Adrenal gland (tissue), 5 donors: ENCODE measurements around the gene JPH2.

Experiments used
- CTCF ChIP-seq, 6 experiments: fragments of 450-650 bp in 4 of 6; fragments of 200-600 bp in 2 of 6; sonication (generic) in 1 of 6; IDR thresholded peaks; 1 replicate in 5 of 6; 2 replicates in 1 of 6; pipeline versions ENCODE4 v1.5.1 to v1.8.0; 2016 to 2021; ENCODE audit warnings: antibody characterized with exemption in 6 of 6, mild to moderate bottlenecking in 2 of 6, moderate library complexity in 1 of 6
- POLR2A ChIP-seq, 2 donors: fragments of 450-650 bp; IDR thresholded peaks; one replicate each; pipeline ENCODE4 v1.6.1; 2017; ENCODE audit warnings: antibody characterized with exemption in 2 of 2, mild to moderate bottlenecking in 2 of 2, moderate library complexity in 1 of 2
- donor health status: DM: no; HTN: no; CAD: no.

GRCh38 chr20:44153636-44154043 is 33.3 kb downstream of the JPH2 start:
- no peak for TF ChIP-seq CTCF (IDR thresholded peaks at IDR 0.05)
- no peak for TF ChIP-seq POLR2A (IDR thresholded peaks at IDR 0.05)
